Measurements from ENCODE around the gene GLMP. TPM values are rescaled to one million over a fixed set of nuclear protein-coding genes. Genes with fewer than 3 reads are reported as not detected.

GLMP gene
- total and polyA plus RNA-seq, 2 of the 13 experiments (the other 11 are each of a cell fraction or from before 2014, with no cell fraction given): 44.6 to 75.8 TPM

GRCh38 chr1:156291226-156292061, 4.0 kb downstream of the GLMP start (continued):
- peak; percentile 72; the same call in 1 of the 2 replicates for TF ChIP-seq HNRNPL (IDR thresholded peaks at IDR 0.05; ENCODE audit: low read depth, low read length)
- TF ChIP-seq ZNF691 (CRISPR knock-in tag; IDR thresholded peaks at IDR 0.05; ENCODE audit: borderline replicate concordance, low read depth): peak; percentile 35; the same call in 1 of the 2 replicates
- peak; percentile 40; the same call in 1 of the 2 replicates for TF ChIP-seq ZHX1 (CRISPR knock-in tag; IDR thresholded peaks at IDR 0.05; ENCODE audit: low read depth)
- no peak for TF ChIP-seq ZNF577 (CRISPR knock-in tag; IDR thresholded peaks at IDR 0.05; ENCODE audit: borderline replicate concordance, low read depth)
- TF ChIP-seq SP4 (CRISPR knock-in tag; IDR thresholded peaks at IDR 0.05): 0 out of 2 replicates have a peak, but pooled peaks have one; percentile 52
- TF ChIP-seq ZNF275 (CRISPR knock-in tag; IDR thresholded peaks at IDR 0.05; ENCODE audit: borderline replicate concordance): no peak
- peak; percentile 93 for TF ChIP-seq ZFY (CRISPR knock-in tag; IDR thresholded peaks at IDR 0.05)
- peak; percentile 78 for TF ChIP-seq YEATS2 (CRISPR knock-in tag; IDR thresholded peaks at IDR 0.05; ENCODE audit: borderline replicate concordance)
- no peak for TF ChIP-seq SMAD3 (CRISPR knock-in tag; IDR thresholded peaks at IDR 0.05)
- TF ChIP-seq ZNF816 (CRISPR knock-in tag; IDR thresholded peaks at IDR 0.05; ENCODE audit: borderline replicate concordance): no peak
- TF ChIP-seq HMGXB3 (CRISPR knock-in tag; IDR thresholded peaks at IDR 0.05; ENCODE audit: borderline replicate concordance): peak; percentile 59; the same call in 1 of the 2 replicates
- TF ChIP-seq PRDM15 (CRISPR knock-in tag; IDR thresholded peaks at IDR 0.05): 0 out of 2 replicates have a peak, but pooled peaks have one; percentile 33
- peak; percentile 84 for TF ChIP-seq HOXA3 (CRISPR knock-in tag; IDR thresholded peaks at IDR 0.05)
- peak; percentile 76; the same call in 1 of the 2 replicates for TF ChIP-seq AKAP8 (CRISPR knock-in tag; IDR thresholded peaks at IDR 0.05)
